GM18520 (cell line): ENCODE data around the gene GP2.

Experiments
- ATAC-seq: cut with Tn5 transposase; IDR thresholded peaks from one replicate; pipeline ENCODE4 v1.9.1; 2021; ENCODE audit not compliant: unreplicated experiment

Gene GP2

GRCh38 chr16:20307791-20308190, 19.5 kb downstream of the GP2 start:
- ATAC-seq = no peak

GRCh38 chr16:20307240-20307671, 20.1 kb downstream of the GP2 start:
- ATAC-seq = no peak

- no peak for ATAC-seq
Measured at GRCh38 chr16:20306401-20306800, 20.9 kb downstream of the GP2 start.

DNA sequence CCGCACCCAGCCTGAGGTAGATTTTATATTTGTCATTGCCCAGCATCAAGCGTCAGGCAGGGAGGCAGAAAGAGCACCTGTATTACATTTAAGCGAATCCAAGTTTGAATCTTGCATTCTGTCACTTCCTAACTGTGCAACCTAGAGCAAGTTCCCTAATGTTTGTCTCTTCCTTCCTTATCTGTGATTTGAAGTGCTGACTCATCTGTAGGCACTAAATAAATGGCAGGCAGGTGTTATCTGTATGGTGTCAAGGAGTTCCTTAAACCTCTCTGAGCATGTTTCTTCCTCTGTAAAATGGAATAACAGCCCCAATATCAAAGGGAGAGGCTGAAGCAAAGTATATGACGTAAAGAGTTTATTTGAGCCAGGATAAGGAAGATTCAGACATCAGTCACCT, 24.3 kb downstream of the GP2 start:
- ATAC-seq = no peak

GRCh38 chr16:20302389-20302788, 24.9 kb downstream of the GP2 start:
- ATAC-seq = no peak

GRCh38 chr16:20301840-20302239, 25.5 kb downstream of the GP2 start:
- ATAC-seq = no peak

DNA sequence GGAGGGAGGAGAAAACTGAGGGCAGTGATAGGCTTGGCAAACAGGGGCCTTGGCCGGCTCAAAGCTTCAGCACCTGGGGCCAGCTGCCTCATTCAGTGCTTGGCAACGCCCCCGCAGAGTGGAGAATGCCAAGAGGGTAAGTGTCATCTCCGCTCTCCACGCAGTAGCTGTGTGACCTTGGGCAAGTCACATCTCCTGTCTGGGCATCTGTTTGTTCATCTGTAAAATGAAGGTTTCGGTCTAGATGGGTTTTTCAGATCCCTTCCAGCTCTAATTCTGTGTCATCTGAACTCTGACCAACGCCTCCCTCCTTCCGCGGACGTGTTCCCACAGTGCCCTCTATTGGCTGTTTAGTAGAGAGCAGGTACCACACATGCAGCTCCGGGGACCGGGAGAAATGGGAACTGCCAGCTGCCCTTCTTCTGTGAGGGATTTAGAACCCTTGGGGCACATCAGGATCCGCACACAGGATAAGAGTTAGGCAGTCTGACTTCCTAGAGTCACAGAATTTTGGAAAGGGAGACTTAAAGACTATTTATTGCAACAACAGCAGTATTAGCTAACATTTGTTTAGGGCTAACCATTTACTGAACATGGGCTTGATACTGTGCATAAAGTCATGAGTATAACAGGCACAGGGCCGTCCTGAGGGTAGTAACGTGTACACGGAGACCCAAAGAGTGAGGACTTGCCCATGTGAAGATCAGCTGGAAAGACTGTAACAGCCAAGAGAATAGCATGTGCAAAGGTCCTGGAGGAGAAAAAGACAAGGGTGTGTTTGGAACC, 26.8 kb downstream of the GP2 start:
- no peak for ATAC-seq

GRCh38 chr16:20298452-20298851, 28.9 kb downstream of the GP2 start:
- ATAC-seq = no peak

GRCh38 chr16:20291208-20292206, 35.8 kb downstream of the GP2 start:
- no peak for ATAC-seq

GRCh38 chr16:20289571-20289970, 37.7 kb downstream of the GP2 start:
- ATAC-seq = no peak

DNA sequence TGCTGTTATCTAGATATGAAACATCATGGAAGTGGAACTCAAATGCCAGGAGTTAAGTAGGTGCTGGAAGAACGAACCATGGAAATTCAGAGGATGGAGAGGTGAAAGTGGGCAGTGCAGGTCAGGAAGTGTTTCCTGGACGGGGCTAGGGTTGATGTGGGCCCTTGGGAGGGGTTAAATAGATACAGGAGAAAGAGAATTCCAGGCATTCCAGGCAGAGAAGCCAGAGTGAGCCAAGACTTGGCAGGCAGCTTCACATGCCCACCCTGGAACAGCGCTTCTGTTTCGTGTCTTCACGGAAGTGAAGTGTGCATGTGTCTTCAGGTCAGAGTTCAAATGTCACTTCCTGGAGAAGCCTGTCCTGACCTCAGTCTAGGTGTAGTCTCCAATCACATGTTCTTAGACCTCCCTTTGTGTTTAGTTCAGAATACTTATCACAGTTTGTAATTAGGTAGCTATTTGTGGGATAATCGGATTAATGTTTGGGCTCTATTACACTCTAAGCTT, 41.3 kb downstream of the GP2 start:
- no peak for ATAC-seq

GRCh38 chr16:20280259-20280658, 47.1 kb downstream of the GP2 start:
- ATAC-seq = no peak

DNA sequence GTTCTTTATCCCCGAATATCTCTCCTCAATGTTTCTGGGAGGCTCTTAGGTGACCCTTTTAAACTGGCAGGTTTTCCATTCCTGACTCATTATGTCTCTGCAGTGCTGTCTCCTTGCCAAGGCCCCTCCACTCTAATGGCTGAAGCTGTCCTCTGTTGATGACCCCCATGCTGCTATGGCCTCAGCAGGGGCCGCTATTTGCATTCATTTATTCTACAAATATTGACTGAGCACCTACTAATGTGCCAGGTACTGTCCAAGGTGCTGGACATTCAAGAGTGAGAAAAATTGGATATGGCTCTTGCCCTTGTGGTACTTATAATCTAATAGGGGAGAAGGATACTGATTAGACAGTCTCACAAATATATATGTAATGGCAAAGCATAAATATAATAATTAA, 55.4 kb downstream of the GP2 start:
- ATAC-seq = no peak

- no peak for ATAC-seq
Measured at GRCh38 chr16:20268409-20268808, 58.9 kb downstream of the GP2 start.

DNA sequence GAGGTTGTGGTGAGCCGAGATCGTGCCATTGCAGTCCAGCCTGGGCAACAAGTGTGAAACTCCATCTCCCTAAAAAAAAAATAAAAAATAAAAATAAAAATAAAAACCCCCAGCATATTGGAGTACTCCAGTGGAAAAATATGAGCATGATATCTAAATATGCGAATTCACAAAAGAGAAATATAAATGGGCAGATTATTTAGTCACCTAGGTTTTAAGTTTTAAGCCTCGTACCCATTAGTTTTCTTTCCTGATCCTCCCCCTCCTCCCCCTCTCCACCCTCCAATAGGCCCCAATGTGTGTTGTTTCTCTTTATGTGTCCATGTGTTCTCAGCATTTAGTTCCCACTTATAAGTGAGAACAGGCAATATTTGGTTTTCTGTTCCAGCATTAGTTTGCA, 62.3 kb downstream of the GP2 start:
- ATAC-seq = no peak

GRCh38 chr16:20263138-20263855, 64.0 kb downstream of the GP2 start:
- no peak for ATAC-seq

DNA sequence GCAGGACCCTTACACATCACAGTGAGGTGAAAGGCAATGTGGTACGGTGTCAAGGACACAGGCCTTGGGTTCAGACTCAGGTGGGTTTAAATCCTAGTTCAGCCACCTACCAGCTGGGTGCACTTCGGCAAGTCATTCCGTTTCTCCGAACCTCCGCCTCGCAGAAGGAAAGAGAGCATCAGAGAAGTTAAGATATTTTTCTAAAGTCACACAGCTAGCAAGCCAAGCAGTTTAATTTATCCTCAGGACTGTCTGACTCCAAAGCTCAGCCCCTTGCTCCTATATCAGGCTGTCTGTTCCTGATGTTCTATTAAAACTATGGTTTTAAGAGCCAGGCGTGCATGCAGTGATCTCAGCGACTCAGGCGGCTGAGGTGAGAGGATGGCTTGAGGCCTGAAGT, 65.1 kb downstream of the GP2 start:
- ATAC-seq = no peak

DNA sequence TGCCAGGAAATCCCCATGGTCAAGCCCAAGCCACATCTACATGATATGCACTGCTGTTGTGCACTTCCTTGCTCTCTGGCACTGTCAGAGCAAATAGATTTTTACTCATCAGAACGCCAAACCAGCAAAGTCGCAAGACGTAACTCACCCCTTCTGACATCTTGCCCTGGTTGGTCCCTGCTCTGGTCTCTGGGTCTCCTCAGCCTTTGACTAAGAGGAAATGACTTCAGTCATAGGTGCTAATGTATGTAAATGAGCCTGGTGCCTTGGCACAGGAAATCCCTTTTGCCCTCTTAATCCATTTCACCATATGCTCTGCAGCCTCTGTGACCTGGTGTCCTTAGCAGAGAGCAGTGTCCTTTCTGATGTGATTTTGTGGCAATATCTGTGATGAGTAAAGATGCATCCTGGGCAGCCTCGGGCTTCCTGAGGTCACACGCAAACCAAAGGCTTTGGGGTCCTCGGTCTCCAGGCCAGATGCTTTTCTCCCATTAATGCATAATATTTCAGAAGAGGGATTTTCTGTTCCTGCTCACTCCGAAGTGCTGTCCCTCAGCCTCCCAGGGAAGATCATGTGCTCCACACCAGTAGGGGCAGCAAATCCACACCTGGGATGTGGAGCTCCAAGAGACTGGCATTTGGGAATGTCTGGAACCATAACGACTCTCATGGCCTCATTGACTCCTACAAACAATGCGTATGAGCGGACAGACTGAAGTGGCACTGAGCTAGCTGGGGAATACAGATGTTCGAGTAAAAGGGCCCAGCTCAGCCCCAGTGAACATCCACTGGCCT, 66.9 kb downstream of the GP2 start:
- no peak for ATAC-seq
